ENCODE data around the gene ZDHHC1. TPM values are rescaled to one million over a fixed set of nuclear protein-coding genes. Genes with fewer than 3 reads are reported as not detected.
"Not testable (repeated sequence)": the region's sequence is repeated elsewhere in the genome, so short reads cannot be mapped to it uniquely, and the experiment has no call there.

The ZDHHC1 gene
- total RNA-seq, 4 donors from 2014 or later = 2.5 to 11.1 (median 3.8) TPM

DNA sequence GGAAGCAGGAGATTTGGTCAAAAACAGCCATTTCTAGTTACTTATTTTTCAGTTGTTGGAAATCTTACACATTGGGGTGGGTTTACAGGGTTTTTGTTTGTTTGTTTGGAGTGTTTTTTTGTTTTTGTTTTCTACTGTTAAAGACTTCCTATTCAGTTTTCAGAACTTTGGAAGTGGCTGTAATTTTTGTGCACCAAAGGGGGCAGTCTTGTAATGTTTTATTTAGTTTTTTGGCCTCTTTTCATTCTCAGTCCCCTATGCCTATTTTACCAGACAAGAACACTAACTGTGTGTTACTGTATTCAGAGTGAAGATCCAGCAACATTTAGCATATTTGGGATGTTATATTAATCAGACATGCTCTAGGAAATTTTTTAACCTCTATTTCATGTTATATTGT, 43.6 kb downstream of the ZDHHC1 start:
- H3K4me1 ChIP-seq = no peaks in the 10 kb centered on the region
- H3K27ac ChIP-seq = no peak overlapping the region
- H3K36me3 ChIP-seq = no peaks in the 10 kb centered on the region
- H3K9me3 ChIP-seq = no peaks in the 10 kb centered on the region
- intact Hi-C loops (cut with DNase I) = loop anchor here (5.0 kb wide), 1 partner anchor 45 kb away; the partner anchor contains the start of gene ZDHHC1
- TF ChIP-seq CTCF (IDR thresholded peaks at IDR 0.05) (peak in 5 of 6 experiments; percentile 40 to 67 (median 46)), POLR2A (IDR thresholded peaks at IDR 0.05) (no peak)
- H3K27me3 ChIP-seq = no peaks in the 10 kb centered on the region
- no peak for DNase-seq
- H3K4me3 ChIP-seq = no peak overlapping the region

GRCh38 chr16:67370661-67371060, 45.6 kb downstream of the ZDHHC1 start:
- intact Hi-C loops (cut with DNase I) = loop anchor here (5.0 kb wide), 1 partner anchor 47 kb away; the partner anchor contains the start of gene ZDHHC1
- Histone ChIP-seq H3K27me3 (no peaks in the 10 kb centered on the region), H3K36me3 (no peaks in the 10 kb centered on the region), H3K27ac (no peak overlapping the region), H3K4me3 (no peak overlapping the region), H3K9me3 (no peaks in the 10 kb centered on the region), H3K4me1 (no peaks in the 10 kb centered on the region)
- 89 to 90% methylated on average over 4 of the region's 4 CpGs for WGBS, 2 donors
- TF ChIP-seq POLR2A (IDR thresholded peaks at IDR 0.05) (no peak), CTCF (IDR thresholded peaks at IDR 0.05) (no peak)
- DNase-seq = no peak

- Histone ChIP-seq H3K27me3 (no peaks in the 10 kb centered on the region), H3K9me3 (no peaks in the 10 kb centered on the region), H3K36me3 (no peaks in the 10 kb centered on the region), H3K4me1 (no peaks in the 10 kb centered on the region), H3K4me3 (no peak overlapping the region), H3K27ac (no peak overlapping the region)
- TF ChIP-seq CTCF (IDR thresholded peaks at IDR 0.05) (no peak), POLR2A (IDR thresholded peaks at IDR 0.05) (no peak)
- DNase-seq = no peak
- intact Hi-C loops (cut with DNase I) = no loop called here
These were observed 51.6 kb downstream of the ZDHHC1 start for GRCh38 chr16:67364600-67365235.

DNA sequence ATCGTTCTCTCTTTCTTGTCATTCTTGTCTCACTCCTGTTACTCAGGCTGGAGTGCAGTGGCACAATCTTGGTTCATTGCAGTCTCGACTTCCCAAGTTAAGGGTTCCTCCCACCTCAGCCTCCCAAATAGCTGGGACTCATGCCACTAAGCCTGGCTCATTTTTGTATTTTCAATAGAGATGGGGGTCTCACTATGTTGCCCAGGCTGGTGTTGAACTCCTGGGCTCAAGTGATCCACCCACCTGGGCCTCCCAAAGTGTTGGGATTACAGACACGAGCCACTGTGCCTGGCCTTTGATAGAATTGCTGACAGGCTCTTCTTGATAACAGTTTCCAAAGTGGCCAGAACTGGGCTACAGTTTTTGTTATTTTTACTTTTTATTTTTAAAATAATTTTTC, 55.2 kb downstream of the ZDHHC1 start:
- no peaks in the 10 kb centered on the region for H3K9me3 ChIP-seq
- 82 to 84% methylated on average over 3 of the region's 3 CpGs for WGBS, 2 donors
- intact Hi-C loops (cut with DNase I) = no loop called here

GRCh38 chr16:67359540-67360269, 56.6 kb downstream of the ZDHHC1 start:
- H3K27me3 ChIP-seq; intact Hi-C loops (cut with DNase I); H3K4me1 ChIP-seq; H3K4me3 ChIP-seq; H3K27ac ChIP-seq; H3K9me3 ChIP-seq; H3K36me3 ChIP-seq; DNase-seq: not testable (repeated sequence)
- WGBS, 2 donors = 81 to 87% methylated on average over 5 to 8 of the region's 8 CpGs

More for the DNA sequence above, 55.2 kb downstream of the ZDHHC1 start:
- H3K36me3 ChIP-seq = no peaks in the 10 kb centered on the region
- no peaks in the 10 kb centered on the region for H3K27me3 ChIP-seq
- TF ChIP-seq POLR2A (IDR thresholded peaks at IDR 0.05) (no peak), CTCF (IDR thresholded peaks at IDR 0.05) (no peak)
- no peak overlapping the region for H3K27ac ChIP-seq
- DNase-seq = no peak
- no peaks in the 10 kb centered on the region for H3K4me1 ChIP-seq
- no peak overlapping the region for H3K4me3 ChIP-seq
